NT2/D1 (cell line): Measurements from ENCODE around the gene TTPAL.

Experiments used
- DNase-seq: peaks from one replicate; pipeline ENCODE4 v3.0.0-alpha.2; 2011; ENCODE audit warnings: low read depth, low spot score
- H3K27me3 ChIP-seq: 2 replicates; pipeline ENCODE4 v1.6.0; 2011; ENCODE audit warnings: mild to moderate bottlenecking; ENCODE audit not compliant: insufficient read length, insufficient read depth
- H3K36me3 ChIP-seq: 2 replicates; pipeline ENCODE4 v1.6.1; 2011; ENCODE audit warnings: mild to moderate bottlenecking, low read length, mixed read lengths; ENCODE audit not compliant: insufficient read depth, insufficient read length
- H3K4me1 ChIP-seq: 2 replicates; pipeline ENCODE4 v1.5.1; 2011; ENCODE audit not compliant: insufficient read depth, insufficient read length
- H3K4me3 ChIP-seq: 2 replicates; pipeline ENCODE4 v1.5.1; 2011; ENCODE audit warnings: low read depth; ENCODE audit not compliant: insufficient read length
- H3K9ac ChIP-seq: 2 replicates; pipeline ENCODE4 v1.6.0; 2011; ENCODE audit warnings: low read depth; ENCODE audit not compliant: insufficient read length
- H3K9me3 ChIP-seq: 2 replicates; pipeline ENCODE4 v1.5.1; 2011; ENCODE audit warnings: mild to moderate bottlenecking, low read length; ENCODE audit not compliant: insufficient read depth
- SUZ12 ChIP-seq: IDR thresholded peaks from 2 replicates; pipeline ENCODE4 v1.6.1; 2011; ENCODE audit not compliant: insufficient read length, insufficient read depth; ENCODE audit errors: extremely low read depth
- YY1 ChIP-seq: IDR thresholded peaks from 2 replicates; pipeline ENCODE4 v1.6.1; 2011; ENCODE audit not compliant: insufficient read length, insufficient read depth
- ZNF274 ChIP-seq: IDR thresholded peaks from 2 replicates; pipeline ENCODE4 v1.6.1; 2011; ENCODE audit warnings: mild to moderate bottlenecking, low read depth, low read length

TTPAL gene

GRCh38 chr20:44448753-44449546 lies 26.7 kb upstream of the TTPAL start:
- H3K9me3 ChIP-seq = no peaks in the 10 kb centered on the region
- DNase-seq = peak; percentile 58
- no peaks in the 10 kb centered on the region for H3K4me1 ChIP-seq
- H3K27me3 ChIP-seq = no peaks in the 10 kb centered on the region
- no peaks in the 10 kb centered on the region for H3K36me3 ChIP-seq
- TF ChIP-seq YY1 (no peak), ZNF274 (no peak), SUZ12 (no peak)
- H3K4me3 ChIP-seq = no peak overlapping the region
- H3K9ac ChIP-seq = no peak overlapping the region

- no peaks in the 10 kb centered on the region for H3K27me3 ChIP-seq
- H3K4me3 ChIP-seq = no peak overlapping the region
- H3K36me3 ChIP-seq = no peaks in the 10 kb centered on the region
- no peaks in the 10 kb centered on the region for H3K4me1 ChIP-seq
- no peaks in the 10 kb centered on the region for H3K9me3 ChIP-seq
- H3K9ac ChIP-seq = no peak overlapping the region
- no peak for TF ChIP-seq ZNF274
- no peak for TF ChIP-seq YY1
- TF ChIP-seq SUZ12 = no peak
- no peak for DNase-seq
These were observed 25.8 kb upstream of the TTPAL start for GRCh38 chr20:44449864-44450263.

GRCh38 chr20:44450281-44450889 lies 25.3 kb upstream of the TTPAL start:
- DNase-seq = no peak
- no peak overlapping the region for H3K9ac ChIP-seq
- no peak for TF ChIP-seq YY1
- TF ChIP-seq ZNF274 = no peak
- TF ChIP-seq SUZ12 = no peak
- H3K9me3 ChIP-seq = no peaks in the 10 kb centered on the region
- no peaks in the 10 kb centered on the region for H3K36me3 ChIP-seq
- no peaks in the 10 kb centered on the region for H3K4me1 ChIP-seq
- H3K27me3 ChIP-seq = no peaks in the 10 kb centered on the region
- H3K4me3 ChIP-seq = no peak overlapping the region

- Histone ChIP-seq H3K9ac (no peak overlapping the region), H3K4me1 (no peaks in the 10 kb centered on the region), H3K36me3 (no peaks in the 10 kb centered on the region), H3K27me3 (no peaks in the 10 kb centered on the region), H3K9me3 (no peaks in the 10 kb centered on the region), H3K4me3 (no peak overlapping the region)
- no peak for DNase-seq
- TF ChIP-seq ZNF274 (no peak), SUZ12 (no peak), YY1 (no peak)
These were observed 24.7 kb upstream of the TTPAL start for GRCh38 chr20:44450903-44451450.

- no peak for DNase-seq
These were observed 21.2 kb upstream of the TTPAL start for GRCh38 chr20:44454306-44454963.

GRCh38 chr20:44455126-44455525 lies 20.5 kb upstream of the TTPAL start:
- H3K4me3 ChIP-seq = no peak overlapping the region
- no peaks in the 10 kb centered on the region for H3K4me1 ChIP-seq
- H3K9ac ChIP-seq = no peak overlapping the region
- no peak for TF ChIP-seq ZNF274
- no peak for TF ChIP-seq SUZ12
- TF ChIP-seq YY1 = no peak
- no peaks in the 10 kb centered on the region for H3K27me3 ChIP-seq
- DNase-seq = no peak
- no peaks in the 10 kb centered on the region for H3K36me3 ChIP-seq
- no peaks in the 10 kb centered on the region for H3K9me3 ChIP-seq

More at GRCh38 chr20:44454306-44454963, 21.2 kb upstream of the TTPAL start:
- Histone ChIP-seq H3K9me3 (no peaks in the 10 kb centered on the region), H3K4me1 (no peaks in the 10 kb centered on the region), H3K4me3 (no peak overlapping the region), H3K27me3 (no peaks in the 10 kb centered on the region), H3K36me3 (no peaks in the 10 kb centered on the region), H3K9ac (no peak overlapping the region)
- no peak for TF ChIP-seq SUZ12
- no peak for TF ChIP-seq ZNF274
- no peak for TF ChIP-seq YY1

- Histone ChIP-seq H3K4me3 (no peak overlapping the region), H3K9ac (no peak overlapping the region), H3K4me1 (no peaks in the 10 kb centered on the region), H3K36me3 (no peaks in the 10 kb centered on the region), H3K9me3 (no peaks in the 10 kb centered on the region), H3K27me3 (no peaks in the 10 kb centered on the region)
- DNase-seq = no peak
- TF ChIP-seq ZNF274 (no peak), SUZ12 (no peak), YY1 (no peak)
These were observed 19.1 kb upstream of the TTPAL start for GRCh38 chr20:44456611-44457010.
